ENCODE data around the gene XAB2.
"Not testable (repeated sequence)": the region's sequence is repeated elsewhere in the genome, so short reads cannot be mapped to it uniquely, and the experiment has no call there.

The XAB2 gene

GRCh38 chr19:7582446-7582845, 46.9 kb downstream of the XAB2 start:
- in situ Hi-C loops (cut with MboI; ENCODE audit: low sequenced_read_pairs) = no loop called here

- in situ Hi-C loops (cut with MboI; ENCODE audit: low sequenced_read_pairs) = no loop called here
Measured at GRCh38 chr19:7579182-7579581, 50.2 kb downstream of the XAB2 start.

GRCh38 chr19:7578127-7578526, 51.2 kb downstream of the XAB2 start:
- in situ Hi-C loops (cut with MboI; ENCODE audit: low sequenced_read_pairs) = no loop called here

GRCh38 chr19:7577422-7577821, 51.9 kb downstream of the XAB2 start:
- in situ Hi-C loops (cut with MboI; ENCODE audit: low sequenced_read_pairs) = not testable (repeated sequence)

- in situ Hi-C loops (cut with MboI; ENCODE audit: low sequenced_read_pairs) = no loop called here
Measured at GRCh38 chr19:7575434-7576040, 53.8 kb downstream of the XAB2 start.

GRCh38 chr19:7570761-7571160, 58.6 kb downstream of the XAB2 start:
- in situ Hi-C loops (cut with MboI; ENCODE audit: low sequenced_read_pairs) = no loop called here

All from hTERT RPE-1 (cell line).